Type B pancreatic cell (in vitro differentiated cells): ENCODE results near the gene UCHL1. TPM values are rescaled to one million over a fixed set of nuclear protein-coding genes. Genes with fewer than 3 reads are reported as not detected.

ENCODE experiments used
- DNase-seq: peaks from one replicate; pipeline ENCODE4 v3.0.0; 2021; ENCODE audit warnings: mixed read lengths; ENCODE audit not compliant: unreplicated experiment; ENCODE audit errors: extremely low spot score
- H3K27ac Mint-ChIP-seq: 2 replicates; pipeline ENCODE4 v1.8.0; 2021; ENCODE audit warnings: mild to moderate bottlenecking, mixed read lengths
- H3K27me3 Mint-ChIP-seq: 2 replicates; pipeline ENCODE4 v1.8.0; 2021; ENCODE audit warnings: mixed read lengths
- H3K36me3 Mint-ChIP-seq: 2 replicates; pipeline ENCODE4 v1.8.0; 2021; ENCODE audit warnings: mixed read lengths
- H3K4me1 Mint-ChIP-seq: one replicate; pipeline ENCODE4 v1.8.0; 2021; ENCODE audit warnings: mixed read lengths; ENCODE audit not compliant: unreplicated experiment
- H3K4me3 Mint-ChIP-seq: 2 replicates; pipeline ENCODE4 v1.8.0; 2021; ENCODE audit warnings: mild to moderate bottlenecking, mixed read lengths
- H3K9me3 Mint-ChIP-seq: 2 replicates; pipeline ENCODE4 v1.8.0; 2021; ENCODE audit warnings: mixed read lengths
- CTCF ChIP-seq: fragments of 200-600 bp; sonication (generic); conservative IDR thresholded peaks from 2 replicates; pipeline ENCODE4 v1.5.0; 2021; ENCODE audit warnings: antibody characterized with exemption, mild to moderate bottlenecking
- total RNA-seq: library from RNA; stranded (reverse); gene quantifications from 2 replicates; pipeline ENCODE4 v1.2.1, GENCODE V29; 2021; ENCODE audit warnings: low replicate concordance

Gene UCHL1
- total RNA-seq, 1 donor from 2014 or later: 183 TPM

- peak; percentile 49 for TF ChIP-seq CTCF
- Mint-ChIP-seq H3K9me3 (no peaks in the 10 kb centered on the region), H3K27me3 (peaks cover 19% of the 10 kb centered on the region), H3K36me3 (peaks cover 4% of the 10 kb centered on the region), H3K4me3 (peak overlapping the region; percentile 95), H3K4me1 (peaks cover 25% of the 10 kb centered on the region), H3K27ac (peak overlapping the region; percentile 68)
- DNase-seq: no peak
These were observed 44.0 kb upstream of the UCHL1 start for GRCh38 chr4:41212616-41213203.

- Mint-ChIP-seq H3K4me1 (peaks cover 25% of the 10 kb centered on the region), H3K27me3 (peaks cover 19% of the 10 kb centered on the region), H3K4me3 (peak overlapping the region; percentile 95), H3K36me3 (peaks cover under 1% of the 10 kb centered on the region), H3K27ac (peak overlapping the region; percentile 68), H3K9me3 (no peaks in the 10 kb centered on the region)
- no peak for TF ChIP-seq CTCF
- DNase-seq: peak; percentile 76
These were observed 43.0 kb upstream of the UCHL1 start for GRCh38 chr4:41213625-41214135.

GRCh38 chr4:41214136-41214824 lies 42.4 kb upstream of the UCHL1 start, which contains the start of gene APBB2:
Gene APBB2, minus strand, starts transcription at chr4:41214542. Its CDS starts 181,288 bp downstream, at chr4:41033254.
- Mint-ChIP-seq H3K9me3 (no peaks in the 10 kb centered on the region), H3K27ac (peak within 1 kb of the TSS; percentile 78), H3K4me1 (peaks cover 22% of the 10 kb centered on the region)

GRCh38 chr4:41214825-41215146 lies 41.9 kb upstream of the UCHL1 start:
- Mint-ChIP-seq H3K27ac (peak overlapping the region; percentile 78), H3K4me3 (peak overlapping the region; percentile 92), H3K9me3 (no peaks in the 10 kb centered on the region), H3K4me1 (peaks cover 19% of the 10 kb centered on the region), H3K27me3 (peaks cover 19% of the 10 kb centered on the region), H3K36me3 (no peaks in the 10 kb centered on the region)
- peak; percentile 5 for TF ChIP-seq CTCF
- DNase-seq: no peak

More at GRCh38 chr4:41214136-41214824, 42.4 kb upstream of the UCHL1 start, which contains the start of gene APBB2:
- peak; percentile 85 for TF ChIP-seq CTCF
- Mint-ChIP-seq H3K27me3 (peaks cover 19% of the 10 kb centered on the region), H3K36me3 (no peaks in the 10 kb centered on the region), H3K4me3 (peak within 1 kb of the TSS; percentile 95)
- peak; percentile 96 for DNase-seq

GRCh38 chr4:41215155-41215554 lies 41.6 kb upstream of the UCHL1 start:
- Mint-ChIP-seq H3K27ac (peak overlapping the region; percentile 89), H3K4me1 (peaks cover 19% of the 10 kb centered on the region), H3K4me3 (peak overlapping the region; percentile 92), H3K27me3 (peaks cover 19% of the 10 kb centered on the region), H3K9me3 (no peaks in the 10 kb centered on the region), H3K36me3 (no peaks in the 10 kb centered on the region)
- no peak for TF ChIP-seq CTCF
- DNase-seq: no peak
